PC-9 (cell line): ENCODE results near the gene IL1RAPL1.

Experiments used
- EZH2 ChIP-seq: fragments of 200-600 bp; sonication (generic); IDR thresholded peaks from 2 replicates; pipeline ENCODE4 v1.8.0; 2017; ENCODE audit warnings: antibody characterized with exemption, low read depth
- TF ChIP-seq, protein P1 (sequence below): fragments of 200-600 bp; sonication (generic); conservative IDR thresholded peaks from 2 replicates; pipeline ENCODE4 v1.6.1; 2017; ENCODE audit warnings: mixed run types, antibody characterized with exemption, mild to moderate bottlenecking, moderate library complexity

DNA sequence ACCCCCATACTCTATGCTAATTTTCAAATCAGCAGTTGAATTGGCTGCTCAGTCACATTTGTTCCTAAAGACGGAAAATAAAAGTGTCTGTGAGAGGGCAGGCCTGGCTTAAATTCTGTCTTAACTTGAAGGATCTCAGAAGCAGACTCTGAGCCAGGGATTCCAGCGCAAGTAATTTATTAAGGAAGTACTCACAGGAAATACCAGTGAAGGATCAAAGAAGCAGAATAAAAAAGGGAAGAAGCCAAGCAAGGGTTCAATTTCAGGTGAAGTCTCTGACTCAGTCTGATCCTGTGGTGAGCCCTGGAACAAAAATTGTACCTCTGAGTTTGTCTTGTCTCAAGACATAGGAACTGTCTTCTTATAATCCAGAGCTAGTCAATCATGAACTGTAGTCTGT, 52.2 kb downstream of the IL1RAPL1 start:
- TF ChIP-seq, protein P1, sequence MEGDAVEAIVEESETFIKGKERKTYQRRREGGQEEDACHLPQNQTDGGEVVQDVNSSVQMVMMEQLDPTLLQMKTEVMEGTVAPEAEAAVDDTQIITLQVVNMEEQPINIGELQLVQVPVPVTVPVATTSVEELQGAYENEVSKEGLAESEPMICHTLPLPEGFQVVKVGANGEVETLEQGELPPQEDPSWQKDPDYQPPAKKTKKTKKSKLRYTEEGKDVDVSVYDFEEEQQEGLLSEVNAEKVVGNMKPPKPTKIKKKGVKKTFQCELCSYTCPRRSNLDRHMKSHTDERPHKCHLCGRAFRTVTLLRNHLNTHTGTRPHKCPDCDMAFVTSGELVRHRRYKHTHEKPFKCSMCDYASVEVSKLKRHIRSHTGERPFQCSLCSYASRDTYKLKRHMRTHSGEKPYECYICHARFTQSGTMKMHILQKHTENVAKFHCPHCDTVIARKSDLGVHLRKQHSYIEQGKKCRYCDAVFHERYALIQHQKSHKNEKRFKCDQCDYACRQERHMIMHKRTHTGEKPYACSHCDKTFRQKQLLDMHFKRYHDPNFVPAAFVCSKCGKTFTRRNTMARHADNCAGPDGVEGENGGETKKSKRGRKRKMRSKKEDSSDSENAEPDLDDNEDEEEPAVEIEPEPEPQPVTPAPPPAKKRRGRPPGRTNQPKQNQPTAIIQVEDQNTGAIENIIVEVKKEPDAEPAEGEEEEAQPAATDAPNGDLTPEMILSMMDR = no peak
- TF ChIP-seq EZH2 = no peak
